ENCODE data around the gene CACFD1. TPM values are rescaled to one million over a fixed set of nuclear protein-coding genes. Genes with fewer than 3 reads are reported as not detected.

The CACFD1 gene
- total RNA-seq (1 to 10 TPM in 4 of 5 experiments, under 1 TPM in 1; 0.56 to 4.7 (median 3.1) TPM), polyA plus RNA-seq (1 to 10 TPM; 2.5 to 3.7 TPM), total RNA-seq (7.0 reads per million, percentile 29 among the genes with 10 or more reads in this experiment)

GRCh38 chr9:133459476-133460404, at the start of gene CACFD1:
CACFD1 (plus strand) TSS chr9:133459978; CDS start chr9:133460067, 89 bp downstream.
- peak; percentile 81 to 91 (median 85) for DNase-seq
- Histone ChIP-seq H3K27ac (ENCODE audit: low read depth, low read length) (peak within 1 kb of the TSS; percentile 79), H3K27me3 (ENCODE audit: control insufficient read depth in 2 of 2, insufficient read depth in 2 of 2, low read length in 2 of 2) (no peaks in the 10 kb centered on the region), H3K9me3 (ENCODE audit: control insufficient read depth in 2 of 3, low read length in 3 of 3) (no peaks in the 10 kb centered on the region), H3K36me3 (ENCODE audit: control insufficient read depth in 2 of 3, insufficient read depth in 3 of 3, low read length in 3 of 3) (no peaks in the 10 kb centered on the region), H3K4me3 (ENCODE audit: low read length) (peak within 1 kb of the TSS; percentile 88), H3K4me1 (ENCODE audit: control insufficient read depth in 2 of 2, insufficient read depth in 2 of 2, low read length in 2 of 2) (peaks cover 6% of the 10 kb centered on the region in 2 donors)
- Mint-ChIP-seq H3K27ac (peak within 1 kb of the TSS; percentile 54 to 94 (median 92)), H3K4me3 (peak within 1 kb of the TSS; percentile 88 to 94 (median 90)), H3K27me3 (peaks cover 0 to 10% (median 0%) of the 10 kb centered on the region in 5 donors), H3K36me3 (no peaks in the 10 kb centered on the region), H3K4me1 (peaks cover 0 to 7% (median 4%) of the 10 kb centered on the region in 7 donors), H3K9me3 (no peaks in the 10 kb centered on the region)
- peak; percentile 87 for ATAC-seq
- intact Hi-C loops (cut with micrococcal nuclease): loop anchor here (1.0 to 10.0 kb wide), 8 partner anchors 20 to 692 kb away; partner anchors contain the start of genes REXO4 (in 2 of the 2), SLC2A6 (in 2 of the 2), STKLD1 (in 2 of the 2) and SURF4 (in 2 of the 2)
- ChIA-PET POLR2A (interaction anchor here (0.6 to 1.6 kb wide), 7 partner anchors 17 to 429 kb away, joined by 3 to 7 read pairs (median 3); partner anchors contain the start of genes GTF3C5, MED22, RPL7A and STKLD1), CTCF (interaction anchor here (0.7 to 1.3 kb wide), 3 partner anchors 19 to 676 kb away, joined by 3 to 4 read pairs (median 3); partner anchors contain the start of genes SLC2A6 and WDR5)

GRCh38 chr9:133415170-133415569, 44.6 kb upstream of the CACFD1 start:
- Mint-ChIP-seq H3K4me3 (peak overlapping the region in 5 of 10 donors; percentile 14 to 88 (median 39)), H3K36me3 (peaks cover 3 to 30% (median 4%) of the 10 kb centered on the region in 5 donors), H3K27me3 (no peaks in the 10 kb centered on the region), H3K9me3 (peaks cover 0 to 6% (median 0%) of the 10 kb centered on the region in 11 donors), H3K27ac (peak overlapping the region in 3 of 9 donors; percentile 38 to 88 (median 70)), H3K4me1 (peaks cover 27 to 54% (median 48%) of the 10 kb centered on the region in 7 donors)
- intact Hi-C loops (cut with micrococcal nuclease): loop anchor here (5.0 to 10.0 kb wide), 2 partner anchors 68 to 290 kb away; partner anchors contain the start of genes MED22 (in 1 of the 2) and RPL7A (in 1 of the 2)
- peaks cover 13 to 14% of the 10 kb centered on the region in 2 donors for H3K4me1 ChIP-seq (ENCODE audit: control insufficient read depth in 2 of 2, insufficient read depth in 2 of 2, low read length in 2 of 2)
- DNase-seq (no peak), ATAC-seq (no peak)
- H3K9me3 ChIP-seq (ENCODE audit: control insufficient read depth in 2 of 3, low read length in 3 of 3): no peaks in the 10 kb centered on the region
- ChIA-PET POLR2A (no interaction called here), CTCF (interaction anchor here (0.6 to 1.1 kb wide), 4 partner anchors 7 to 675 kb away, joined by 3 read pairs; no protein-coding TSS in a partner anchor)
- H3K36me3 ChIP-seq (ENCODE audit: control insufficient read depth in 2 of 3, insufficient read depth in 3 of 3, low read length in 3 of 3): peaks cover 0 to 48% (median 9%) of the 10 kb centered on the region in 3 experiments
- H3K4me3 ChIP-seq (ENCODE audit: low read length): no peak overlapping the region
- H3K27ac ChIP-seq (ENCODE audit: low read depth, low read length): no peak overlapping the region
- H3K27me3 ChIP-seq (ENCODE audit: control insufficient read depth in 2 of 2, insufficient read depth in 2 of 2, low read length in 2 of 2): no peaks in the 10 kb centered on the region

DNA sequence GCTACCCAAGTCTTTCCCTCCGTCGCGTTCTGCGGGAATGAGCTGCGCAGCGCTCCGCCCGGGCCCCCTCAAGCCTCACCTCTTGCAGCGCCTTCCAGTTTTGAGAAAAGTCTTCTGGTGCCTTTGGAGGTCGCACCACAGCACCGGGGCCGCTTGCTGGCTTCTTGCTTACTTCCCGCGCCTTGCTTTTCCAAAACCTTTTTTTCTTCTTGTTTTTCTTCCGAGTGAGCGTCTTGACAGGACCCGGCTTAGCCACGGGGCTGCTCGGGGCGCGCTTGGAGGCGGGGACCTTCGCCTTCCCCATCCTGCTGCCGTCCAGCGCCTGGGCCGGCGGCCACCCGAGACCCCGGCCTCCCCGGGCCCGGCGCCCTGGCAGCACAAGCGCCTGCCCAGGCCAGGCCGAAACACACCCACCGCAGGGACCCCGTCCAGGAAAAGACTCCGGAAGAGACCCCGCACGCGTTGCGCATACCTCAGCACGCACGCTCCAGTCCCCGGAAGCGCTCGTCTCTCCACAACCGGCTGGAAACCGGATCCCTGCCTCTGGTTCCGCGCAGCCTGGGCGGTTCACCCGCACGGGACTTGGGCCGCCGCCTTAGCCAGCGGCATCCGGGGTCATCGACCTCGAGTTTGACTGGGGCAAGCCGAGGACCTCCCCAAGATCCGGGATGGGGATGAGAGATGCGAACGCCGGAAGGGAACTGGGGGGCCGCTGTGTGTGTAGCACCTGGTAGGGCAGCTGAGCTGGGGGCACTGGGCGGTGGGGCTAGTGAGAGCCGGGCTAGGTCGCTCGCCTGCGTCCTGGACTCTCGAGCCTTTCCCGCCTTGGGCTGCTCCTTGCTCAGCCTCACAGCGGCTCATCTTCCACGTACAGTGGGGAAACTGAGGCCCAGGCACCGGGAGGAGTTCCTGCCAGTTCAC, 42.0 kb upstream of the CACFD1 start, which contains the start of gene REXO4:
TSS of gene REXO4 (minus strand) at position 470 of the 921 bp plus-strand sequence. CDS start at position 304, 166 bp downstream.
- H3K36me3 Mint-ChIP-seq: peaks cover 0 to 20% (median 0%) of the 10 kb centered on the region in 5 donors
- intact Hi-C loops (cut with micrococcal nuclease): loop anchor here (1.0 to 10.0 kb wide), 11 partner anchors 41 to 650 kb away; partner anchors contain the start of genes CACFD1 (in 2 of the 2), MED22 (in 2 of the 2), RPL7A (in 2 of the 2) and STKLD1 (in 2 of the 2)
- H3K4me1 ChIP-seq (ENCODE audit: control insufficient read depth in 2 of 2, insufficient read depth in 2 of 2, low read length in 2 of 2): peaks cover 13 to 14% of the 10 kb centered on the region in 2 donors

DNA sequence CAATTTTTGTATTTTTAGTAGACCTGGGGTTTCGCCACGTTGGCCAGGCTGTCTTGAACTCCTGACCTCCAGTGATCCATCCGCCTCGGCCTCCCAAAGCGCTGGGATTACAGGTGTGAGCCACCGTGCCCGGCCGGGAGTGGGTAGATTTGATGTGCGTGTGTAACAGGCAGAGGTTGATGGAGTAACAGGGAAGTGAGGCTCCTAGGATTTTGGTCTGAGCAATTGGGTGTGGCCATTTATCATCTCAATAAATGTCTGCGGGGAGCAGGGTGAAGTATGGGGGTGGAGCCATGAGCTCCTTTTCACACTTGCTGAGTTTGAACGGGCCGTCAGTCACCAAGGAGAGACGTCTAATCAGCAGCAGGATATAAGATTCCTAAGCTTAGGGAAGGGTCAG, 40.8 kb upstream of the CACFD1 start:
- ChIA-PET POLR2A (no interaction called here), CTCF (interaction anchor here (0.9 kb wide), 1 partner anchor 89 kb away, joined by 3 read pairs; no protein-coding TSS in a partner anchor)
- peaks cover 0 to 6% (median 0%) of the 10 kb centered on the region in 11 donors for H3K9me3 Mint-ChIP-seq
- intact Hi-C loops (cut with micrococcal nuclease): loop anchor here (2.0 to 10.0 kb wide), 4 partner anchors 42 to 286 kb away; partner anchors contain the start of genes MED22 (in 1 of the 2), RPL7A (in 1 of the 2), SLC2A6 (in 1 of the 2) and STKLD1 (in 1 of the 2)
- H3K27me3 Mint-ChIP-seq: peaks cover 0 to 4% (median 0%) of the 10 kb centered on the region in 5 donors
- Histone ChIP-seq H3K27ac (ENCODE audit: low read depth, low read length) (no peak overlapping the region), H3K36me3 (ENCODE audit: control insufficient read depth in 2 of 3, insufficient read depth in 3 of 3, low read length in 3 of 3) (peaks cover 0 to 12% (median 0%) of the 10 kb centered on the region in 3 experiments), H3K27me3 (ENCODE audit: control insufficient read depth in 2 of 2, insufficient read depth in 2 of 2, low read length in 2 of 2) (no peaks in the 10 kb centered on the region), H3K4me3 (ENCODE audit: low read length) (no peak overlapping the region), H3K9me3 (ENCODE audit: control insufficient read depth in 2 of 3, low read length in 3 of 3) (no peaks in the 10 kb centered on the region), H3K4me1 (ENCODE audit: control insufficient read depth in 2 of 2, insufficient read depth in 2 of 2, low read length in 2 of 2) (peaks cover 10 to 14% of the 10 kb centered on the region in 2 donors)
- ATAC-seq (no peak), DNase-seq (no peak)
- peak overlapping the region; percentile 59 to 93 (median 90) for H3K4me3 Mint-ChIP-seq
- peaks cover 28 to 55% (median 49%) of the 10 kb centered on the region in 7 donors for H3K4me1 Mint-ChIP-seq
- peaks cover 0 to 15% (median 0%) of the 10 kb centered on the region in 5 donors for H3K36me3 Mint-ChIP-seq
- H3K27ac Mint-ChIP-seq: peak overlapping the region; percentile 65 to 93 (median 88)

More for the DNA sequence above, 42.0 kb upstream of the CACFD1 start, which contains the start of gene REXO4:
- Mint-ChIP-seq H3K27me3 (peaks cover 0 to 3% (median 0%) of the 10 kb centered on the region in 5 donors), H3K4me3 (peak within 1 kb of the TSS; percentile 88 to 93 (median 91)), H3K27ac (peak within 1 kb of the TSS; percentile 81 to 94 (median 91)), H3K9me3 (peaks cover 0 to 6% (median 0%) of the 10 kb centered on the region in 11 donors), H3K4me1 (peaks cover 32 to 60% (median 54%) of the 10 kb centered on the region in 7 donors)
- H3K27ac ChIP-seq (ENCODE audit: low read depth, low read length): peak within 1 kb of the TSS; percentile 80
- DNase-seq (peak; percentile 73 to 88 (median 84)), ATAC-seq (peak; percentile 93)
- peak within 1 kb of the TSS; percentile 87 for H3K4me3 ChIP-seq (ENCODE audit: low read length)
- H3K9me3 ChIP-seq (ENCODE audit: control insufficient read depth in 2 of 3, low read length in 3 of 3): no peaks in the 10 kb centered on the region
- no peaks in the 10 kb centered on the region for H3K27me3 ChIP-seq (ENCODE audit: control insufficient read depth in 2 of 2, insufficient read depth in 2 of 2, low read length in 2 of 2)
- peaks cover 0 to 24% (median 0%) of the 10 kb centered on the region in 3 experiments for H3K36me3 ChIP-seq (ENCODE audit: control insufficient read depth in 2 of 3, insufficient read depth in 3 of 3, low read length in 3 of 3)
- ChIA-PET POLR2A (interaction anchor here (0.6 to 1.3 kb wide), 5 partner anchors 27 to 474 kb away, joined by 3 read pairs; partner anchors contain the start of gene TSC1), CTCF (no interaction called here)

DNA sequence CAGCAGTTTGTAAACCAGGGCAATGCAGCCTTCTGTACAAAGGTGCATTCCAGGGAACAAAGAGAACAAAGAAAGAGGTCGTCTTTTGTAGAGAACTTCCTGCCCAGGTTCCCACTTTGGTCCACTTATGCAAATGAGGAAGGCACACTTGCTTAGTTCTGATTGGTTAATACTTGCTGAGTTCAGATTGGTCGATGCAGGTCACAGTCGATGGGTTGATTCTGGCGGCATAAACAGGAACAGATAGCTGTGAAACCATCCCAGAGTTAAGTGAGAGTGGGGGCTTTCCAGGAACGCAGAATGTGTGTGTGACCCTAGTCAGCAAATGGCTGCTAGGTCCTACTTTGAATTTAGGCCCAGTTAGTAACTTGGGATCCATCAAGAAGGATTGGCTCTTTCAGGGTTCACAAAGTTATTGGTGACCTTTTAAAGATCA, 39.4 kb upstream of the CACFD1 start:
- H3K36me3 Mint-ChIP-seq: peaks cover 0 to under 1% (median 0%) of the 10 kb centered on the region in 5 donors
- Histone ChIP-seq H3K4me1 (ENCODE audit: control insufficient read depth in 2 of 2, insufficient read depth in 2 of 2, low read length in 2 of 2) (peaks cover 10 to 12% of the 10 kb centered on the region in 2 donors), H3K27me3 (ENCODE audit: control insufficient read depth in 2 of 2, insufficient read depth in 2 of 2, low read length in 2 of 2) (no peaks in the 10 kb centered on the region), H3K36me3 (ENCODE audit: control insufficient read depth in 2 of 3, insufficient read depth in 3 of 3, low read length in 3 of 3) (no peaks in the 10 kb centered on the region), H3K4me3 (ENCODE audit: low read length) (no peak overlapping the region), H3K27ac (ENCODE audit: low read depth, low read length) (no peak overlapping the region), H3K9me3 (ENCODE audit: control insufficient read depth in 2 of 3, low read length in 3 of 3) (no peaks in the 10 kb centered on the region)
- ATAC-seq (no peak), DNase-seq (peak in 2 of 9 donors; percentile 14 to 20)
- CTCF ChIA-PET: no interaction called here
- H3K27ac Mint-ChIP-seq: peak overlapping the region in 3 of 9 donors; percentile 13 to 54 (median 38)
- peaks cover 0 to 6% (median 0%) of the 10 kb centered on the region in 11 donors for H3K9me3 Mint-ChIP-seq
- POLR2A ChIA-PET: no interaction called here
- peaks cover 0 to 9% (median 0%) of the 10 kb centered on the region in 5 donors for H3K27me3 Mint-ChIP-seq
- intact Hi-C loops (cut with micrococcal nuclease): no loop called here
- H3K4me1 Mint-ChIP-seq: peaks cover 21 to 44% (median 35%) of the 10 kb centered on the region in 7 donors
- H3K4me3 Mint-ChIP-seq: peak overlapping the region in 2 of 10 donors; percentile 21 to 64
